CD14-positive monocyte (primary cell): ENCODE measurements around the gene PHLDB2. TPM values are rescaled to one million over a fixed set of nuclear protein-coding genes. Genes with fewer than 3 reads are reported as not detected.

ENCODE experiments used
- DNase-seq, 3 donors: peaks; one replicate each; pipeline ENCODE4 v3.0.0-alpha.2; 2011 to 2022
- H2AFZ ChIP-seq: 2 replicates; pipeline ENCODE4 v1.6.0; 2012; ENCODE audit warnings: mild to moderate bottlenecking, low read depth, low read length, inconsistent platforms; ENCODE audit not compliant: insufficient read depth, poor library complexity, severe bottlenecking
- H3K27ac ChIP-seq, 2 donors: 1 replicate in 1 of 2; 2 replicates in 1 of 2; pipeline ENCODE4 v1.5.1; 2012 to 2013; ENCODE audit warnings: low read length in 2 of 2, control low read depth in 1 of 2, inconsistent platforms in 1 of 2, low read depth in 1 of 2, mild to moderate bottlenecking in 1 of 2
- H3K27me3 ChIP-seq, 2 donors: one replicate each; pipeline versions ENCODE4 v1.6.0 to v1.6.1; 2011 to 2013; ENCODE audit warnings: low read length in 2 of 2; ENCODE audit not compliant: control insufficient read depth in 2 of 2, insufficient read depth in 2 of 2
- H3K36me3 ChIP-seq, 2 donors: replicated peaks in 1 of 2; 1 replicate in 1 of 2; 2 replicates in 1 of 2; pipeline versions ENCODE4 v1.5.1 to v1.6.1; 2012 to 2013; ENCODE audit warnings: low read length in 2 of 2, control low read depth in 1 of 2, inconsistent platforms in 1 of 2, mild to moderate bottlenecking in 1 of 2; ENCODE audit not compliant: insufficient read depth in 2 of 2, control insufficient read depth in 1 of 2
- H3K4me1 ChIP-seq, 2 donors: 1 replicate in 1 of 2; 2 replicates in 1 of 2; pipeline versions ENCODE4 v1.5.1 to v1.6.1; 2012 to 2013; ENCODE audit warnings: low read length in 2 of 2, control low read depth in 1 of 2, inconsistent platforms in 1 of 2, mild to moderate bottlenecking in 1 of 2, moderate library complexity in 1 of 2; ENCODE audit not compliant: insufficient read depth in 2 of 2, control insufficient read depth in 1 of 2
- H3K4me2 ChIP-seq: replicated peaks from 2 replicates; pipeline ENCODE3; 2012; ENCODE audit warnings: low read length, moderate library complexity, mild to moderate bottlenecking; ENCODE audit not compliant: poor library complexity, severe bottlenecking; ENCODE audit errors: extremely low read depth
- H3K4me3 ChIP-seq, 3 experiments: fragments of 200-600 bp in 1 of 3; sonication (generic) in 1 of 3; replicated peaks in 1 of 3; 1 replicate in 2 of 3; 2 replicates in 1 of 3; pipeline ENCODE4 v1.5.1; 2011 to 2013; ENCODE audit warnings: low read length in 3 of 3, mild to moderate bottlenecking in 3 of 3, control low read depth in 2 of 3, low read depth in 2 of 3, inconsistent platforms in 1 of 3, moderate library complexity in 1 of 3
- H3K79me2 ChIP-seq: 2 replicates; pipeline ENCODE4 v1.6.0; 2012; ENCODE audit warnings: mild to moderate bottlenecking, control low read depth, inconsistent platforms, low read length, moderate library complexity; ENCODE audit not compliant: insufficient read depth
- H3K9ac ChIP-seq: 2 replicates; pipeline ENCODE4 v1.6.0; 2017; ENCODE audit warnings: low read length, mild to moderate bottlenecking; ENCODE audit not compliant: insufficient read depth, poor library complexity, severe bottlenecking
- H3K9me3 ChIP-seq, 2 donors: replicated peaks in 1 of 2; 1 replicate in 1 of 2; 2 replicates in 1 of 2; pipeline versions ENCODE4 v1.5.1 to v1.6.1; 2012 to 2013; ENCODE audit warnings: low read length in 2 of 2, control low read depth in 1 of 2; ENCODE audit not compliant: control insufficient read depth in 1 of 2, insufficient read depth in 1 of 2
- H4K20me1 ChIP-seq: 2 replicates; pipeline ENCODE4 v1.6.0; 2012; ENCODE audit warnings: mild to moderate bottlenecking, low read length, control low read depth, moderate library complexity; ENCODE audit not compliant: insufficient read depth
- H3K27ac Mint-ChIP-seq, 7 donors: one replicate each; pipeline ENCODE4 v1.8.0; 2020; ENCODE audit warnings: mild to moderate bottlenecking in 7 of 7, mixed read lengths in 7 of 7, moderate library complexity in 6 of 7, inconsistent platforms in 2 of 7
- H3K27me3 Mint-ChIP-seq, 3 donors: one replicate each; pipeline ENCODE4 v1.8.0; 2021 to 2022; ENCODE audit warnings: low read depth in 3 of 3, mild to moderate bottlenecking in 3 of 3, mixed read lengths in 3 of 3, moderate library complexity in 3 of 3, inconsistent platforms in 1 of 3
- H3K36me3 Mint-ChIP-seq, 2 donors: one replicate each; pipeline ENCODE4 v1.8.0; 2020; ENCODE audit warnings: mixed read lengths in 2 of 2, inconsistent platforms in 1 of 2, mild to moderate bottlenecking in 1 of 2
- H3K4me1 Mint-ChIP-seq: one replicate; pipeline ENCODE4 v1.8.0; 2020; ENCODE audit warnings: mild to moderate bottlenecking, mixed read lengths
- H3K4me3 Mint-ChIP-seq, 2 donors: one replicate each; pipeline ENCODE4 v1.8.0; 2020; ENCODE audit warnings: mild to moderate bottlenecking in 2 of 2, mixed read lengths in 2 of 2, moderate library complexity in 1 of 2
- H3K9me3 Mint-ChIP-seq, 7 donors: one replicate each; pipeline ENCODE4 v1.8.0; 2020 to 2022; ENCODE audit warnings: mixed read lengths in 7 of 7, mild to moderate bottlenecking in 6 of 7, moderate library complexity in 6 of 7, inconsistent platforms in 2 of 7
- CTCF ChIP-seq: fragments of 200-600 bp; IDR thresholded peaks from one replicate; pipeline ENCODE4 v1.8.0; 2022; ENCODE audit warnings: antibody characterized with exemption, mild to moderate bottlenecking
- WGBS: methylation state at CpG from one replicate; pipeline ENCODE4 v1.1.5; 2013; ENCODE audit warnings: missing lambda C conversion rate; ENCODE audit not compliant: insufficient coverage; 5-methylcytosine and 5-hydroxymethylcytosine counted together
- intact Hi-C, 2 donors: fragments of 100-400 bp; cut with micrococcal nuclease; formaldehyde crosslinking; loops; one replicate each; pipeline versions ENCODE4 v1.15.0 to v1.15.1; 2023
- polyA plus RNA-seq, 3 donors: library from polyadenylated mRNA; depleted of rRNA in 1 of 3; unstranded in 2 of 3; stranded (reverse) in 1 of 3; fragments of 300-500 nt in 2 of 3; fragments of >200 nt in 1 of 3; fragmentation: Illumina TruSeq in 2 of 3; gene quantifications; 1 replicate in 2 of 3; 2 replicates in 1 of 3; pipeline ENCODE4 v1.2.3, GENCODE V29; 2012 to 2021

PHLDB2 gene
- polyA plus RNA-seq, 3 donors: 0.08 TPM; not detected in 2

GRCh38 chr3:111972891-111973290, 113.8 kb downstream of the PHLDB2 start:
- H3K27ac Mint-ChIP-seq: no peak overlapping the region
- no peak for DNase-seq
- Histone ChIP-seq H2AFZ (no peak overlapping the region), H3K27ac (no peak overlapping the region), H3K36me3 (no peaks in the 10 kb centered on the region), H3K4me3 (no peak overlapping the region), H3K79me2 (no peaks in the 10 kb centered on the region), H3K27me3 (no peaks in the 10 kb centered on the region), H3K4me2 (no peak overlapping the region), H4K20me1 (no peaks in the 10 kb centered on the region), H3K9me3 (no peaks in the 10 kb centered on the region), H3K9ac (no peak overlapping the region), H3K4me1 (no peaks in the 10 kb centered on the region)
- intact Hi-C loops: no loop called here
- no peaks in the 10 kb centered on the region for H3K9me3 Mint-ChIP-seq
- H3K27me3 Mint-ChIP-seq: peaks cover 0 to 4% (median 1%) of the 10 kb centered on the region in 3 donors
- WGBS: no CpG with 5 or more reads among the region's 3 CpGs
- H3K36me3 Mint-ChIP-seq: no peaks in the 10 kb centered on the region
- H3K4me1 Mint-ChIP-seq: no peaks in the 10 kb centered on the region
- no peak for TF ChIP-seq CTCF
- H3K4me3 Mint-ChIP-seq: no peak overlapping the region

DNA sequence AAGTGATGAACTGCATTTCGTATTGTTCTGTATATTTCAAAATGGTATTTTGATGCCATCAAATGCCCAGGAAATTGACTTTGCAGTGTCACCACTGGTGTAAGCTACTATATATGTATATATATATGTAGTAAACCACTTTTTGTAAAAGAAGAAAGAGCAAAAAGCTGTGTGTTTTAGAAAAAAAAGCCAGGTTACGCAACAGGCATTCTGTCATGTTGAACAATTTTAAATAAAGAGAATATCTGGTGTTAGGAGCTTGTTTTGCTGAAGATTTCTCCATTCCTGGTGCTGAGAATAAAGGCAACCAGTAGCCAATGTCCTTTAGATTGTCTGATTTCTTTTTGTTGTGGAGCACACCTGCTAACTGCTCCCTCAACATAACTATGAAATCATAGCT, 116.1 kb downstream of the PHLDB2 start:
- Histone ChIP-seq H3K4me3 (no peak overlapping the region), H3K9me3 (no peaks in the 10 kb centered on the region), H3K79me2 (peaks cover 14% of the 10 kb centered on the region), H3K27me3 (no peaks in the 10 kb centered on the region), H3K36me3 (no peaks in the 10 kb centered on the region), H3K27ac (no peak overlapping the region), H3K4me1 (peaks cover 7 to 18% of the 10 kb centered on the region in 2 donors), H2AFZ (no peak overlapping the region), H4K20me1 (peaks cover 6% of the 10 kb centered on the region), H3K9ac (no peak overlapping the region), H3K4me2 (no peak overlapping the region)
- intact Hi-C loops: loop anchor here in 1 of 2 donors (5.0 kb wide), 1 partner anchor 258 kb away; no protein-coding TSS in a partner anchor
- Mint-ChIP-seq H3K27me3 (peaks cover 1 to 4% (median 1%) of the 10 kb centered on the region in 3 donors), H3K27ac (no peak overlapping the region), H3K36me3 (no peaks in the 10 kb centered on the region), H3K9me3 (no peaks in the 10 kb centered on the region), H3K4me3 (no peak overlapping the region), H3K4me1 (peaks cover 8% of the 10 kb centered on the region)
- 100% methylated on average over 1 of the region's 2 CpGs for WGBS
- no peak for DNase-seq
- TF ChIP-seq CTCF: no peak
